Neural progenitor cell (in vitro differentiated cells): Measurements from ENCODE around the gene RNF225.

Experiments used
- EZH2 ChIP-seq: fragments of 200-600 bp; sonication (generic); IDR thresholded peaks from 2 replicates; pipeline ENCODE4 v1.6.1; 2017; ENCODE audit warnings: antibody characterized with exemption, mild to moderate bottlenecking, moderate library complexity
- TF ChIP-seq, protein P1 (sequence below): fragments of 200-600 bp; sonication (generic); IDR thresholded peaks from 2 replicates; pipeline ENCODE4 v1.5.1; 2017; ENCODE audit warnings: antibody characterized with exemption, mild to moderate bottlenecking

DNA sequence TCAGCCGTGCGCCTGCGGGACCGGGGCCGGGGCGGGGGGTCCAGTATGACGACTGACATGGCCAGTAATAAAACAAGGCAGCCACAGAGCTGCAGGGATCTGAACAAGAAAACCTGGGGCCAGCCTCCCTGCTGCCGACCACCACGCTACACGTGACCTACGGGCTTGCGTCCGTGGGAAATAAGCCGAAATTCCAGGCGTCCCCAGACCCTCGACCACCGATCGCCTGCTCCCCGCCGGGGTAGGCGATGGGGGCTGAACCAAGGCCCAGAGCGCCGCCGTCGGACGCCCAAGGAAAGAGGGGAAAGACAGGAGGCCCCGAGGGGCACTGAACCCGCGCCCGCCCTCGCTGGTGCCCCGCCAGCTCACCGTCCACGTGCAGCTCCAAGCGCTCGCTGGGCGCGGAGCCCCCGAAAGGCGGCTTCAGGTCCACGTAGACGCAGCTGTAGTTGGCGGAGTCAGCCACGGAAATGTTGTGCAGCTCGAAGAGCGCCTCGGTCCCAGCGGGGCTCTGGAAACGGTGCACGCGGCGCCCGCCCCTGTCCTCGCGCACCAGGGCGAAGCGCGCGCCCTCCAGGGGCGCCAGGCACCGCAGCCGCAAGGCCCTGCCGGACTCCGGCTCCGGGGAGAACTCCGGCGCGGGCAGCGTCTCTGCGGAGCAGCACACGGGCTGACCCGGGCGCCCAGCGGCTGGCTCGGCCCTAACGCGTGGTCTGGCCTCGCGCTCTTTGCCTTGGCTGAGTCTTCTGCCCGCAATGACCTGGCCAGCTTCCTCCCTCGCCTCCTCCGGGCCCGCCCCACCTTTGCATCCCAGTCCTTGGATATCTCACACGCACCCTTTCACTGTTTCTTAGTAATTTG lies 45.2 kb upstream of the RNF225 start:
- TF ChIP-seq, protein P1, sequence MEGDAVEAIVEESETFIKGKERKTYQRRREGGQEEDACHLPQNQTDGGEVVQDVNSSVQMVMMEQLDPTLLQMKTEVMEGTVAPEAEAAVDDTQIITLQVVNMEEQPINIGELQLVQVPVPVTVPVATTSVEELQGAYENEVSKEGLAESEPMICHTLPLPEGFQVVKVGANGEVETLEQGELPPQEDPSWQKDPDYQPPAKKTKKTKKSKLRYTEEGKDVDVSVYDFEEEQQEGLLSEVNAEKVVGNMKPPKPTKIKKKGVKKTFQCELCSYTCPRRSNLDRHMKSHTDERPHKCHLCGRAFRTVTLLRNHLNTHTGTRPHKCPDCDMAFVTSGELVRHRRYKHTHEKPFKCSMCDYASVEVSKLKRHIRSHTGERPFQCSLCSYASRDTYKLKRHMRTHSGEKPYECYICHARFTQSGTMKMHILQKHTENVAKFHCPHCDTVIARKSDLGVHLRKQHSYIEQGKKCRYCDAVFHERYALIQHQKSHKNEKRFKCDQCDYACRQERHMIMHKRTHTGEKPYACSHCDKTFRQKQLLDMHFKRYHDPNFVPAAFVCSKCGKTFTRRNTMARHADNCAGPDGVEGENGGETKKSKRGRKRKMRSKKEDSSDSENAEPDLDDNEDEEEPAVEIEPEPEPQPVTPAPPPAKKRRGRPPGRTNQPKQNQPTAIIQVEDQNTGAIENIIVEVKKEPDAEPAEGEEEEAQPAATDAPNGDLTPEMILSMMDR: no peak
- no peak for TF ChIP-seq EZH2
